HG03342 (cell line): ENCODE results near the gene PRMT5.
"Not testable (repeated sequence)": the region's sequence is repeated elsewhere in the genome, so short reads cannot be mapped to it uniquely, and the experiment has no call there.

ENCODE experiments used
- ATAC-seq: cut with Tn5 transposase; IDR thresholded peaks from one replicate; pipeline ENCODE4 v1.9.1; 2021; ENCODE audit warnings: mild to moderate bottlenecking, moderate library complexity; ENCODE audit not compliant: unreplicated experiment

PRMT5 gene

DNA sequence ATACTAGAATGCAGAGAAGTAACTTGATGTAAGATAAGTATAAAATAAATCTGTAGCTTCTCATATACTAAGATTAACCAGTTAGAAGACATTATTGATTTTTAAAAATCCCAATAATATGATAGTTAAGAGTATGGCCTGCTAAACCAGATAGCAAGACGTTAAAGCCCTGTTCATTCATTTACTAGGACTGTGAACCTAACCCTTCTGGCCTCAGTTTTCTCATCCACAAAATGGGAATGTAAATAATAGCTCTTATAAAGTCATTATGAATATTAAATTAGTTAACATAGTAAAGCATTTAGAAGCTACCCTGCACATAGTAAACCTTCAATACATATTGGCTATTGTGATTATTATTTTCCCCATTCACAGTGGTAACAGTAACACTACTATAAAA is 6.0 kb upstream of the PRMT5 start:
- no peak for ATAC-seq

GRCh38 chr14:22932146-22932545 is 3.0 kb upstream of the PRMT5 start:
- no peak for ATAC-seq

DNA sequence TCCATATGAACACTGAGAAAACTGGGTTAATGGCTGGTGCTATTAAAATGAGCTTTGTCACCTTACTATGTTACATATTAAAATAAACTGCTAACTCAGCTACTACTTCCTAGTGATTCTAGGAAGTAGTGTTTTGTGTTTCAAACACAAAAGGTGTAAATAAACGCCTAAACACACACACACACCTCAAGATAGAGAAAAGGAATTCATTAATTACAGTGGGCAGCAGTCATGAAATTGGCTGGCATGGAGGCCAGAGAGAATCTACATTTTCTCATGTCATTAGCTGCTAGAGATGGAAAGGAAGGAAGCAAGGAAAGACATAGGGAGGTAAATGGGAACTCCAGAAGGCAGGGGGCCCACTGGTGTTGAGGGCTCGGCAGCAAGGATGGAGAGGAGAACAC is 787 bp upstream of the PRMT5 start:
- no peak for ATAC-seq

DNA sequence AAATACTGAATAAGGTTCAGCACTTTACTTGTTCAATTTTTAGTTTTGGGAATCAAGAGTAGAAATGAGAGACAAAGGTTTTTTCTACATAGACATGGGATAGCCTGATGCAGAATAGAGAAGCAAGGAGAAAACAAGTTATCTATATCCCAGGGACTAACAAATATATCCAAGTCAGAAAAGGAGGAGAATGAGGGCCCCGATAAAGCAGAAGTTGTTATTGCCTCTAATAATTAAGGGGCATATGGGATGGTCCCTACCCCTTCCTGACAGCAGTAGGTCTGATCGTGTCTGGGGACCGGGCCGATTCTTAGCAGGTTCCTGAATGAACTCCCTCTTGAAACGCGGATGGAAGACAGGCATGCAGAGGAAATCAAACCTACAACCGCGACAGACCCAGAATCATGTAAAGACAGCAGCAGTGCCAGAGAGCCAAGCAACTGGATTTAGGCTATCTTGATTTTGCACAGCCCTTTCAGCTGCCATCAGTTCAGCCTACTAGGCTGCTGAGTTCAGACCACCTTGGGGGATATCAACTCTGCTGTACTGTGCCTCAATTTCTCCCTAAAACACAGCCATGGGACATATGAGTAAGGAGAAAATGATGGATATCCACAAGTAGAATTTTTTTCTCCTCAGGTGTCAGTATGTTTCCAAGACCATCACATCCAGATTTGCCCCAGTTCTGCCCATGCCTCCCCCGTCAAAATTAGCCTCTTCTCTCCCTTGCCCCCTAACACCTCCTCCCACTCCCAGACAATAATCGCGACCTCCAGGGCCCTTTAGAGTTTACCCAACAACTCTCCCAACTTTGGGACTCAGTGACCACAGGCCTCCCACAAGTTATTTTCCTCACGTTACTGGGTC is 706 bp downstream of the PRMT5 start:
- no peak for ATAC-seq

GRCh38 chr14:22926316-22926715 is 2.9 kb downstream of the PRMT5 start:
- no peak for ATAC-seq

DNA sequence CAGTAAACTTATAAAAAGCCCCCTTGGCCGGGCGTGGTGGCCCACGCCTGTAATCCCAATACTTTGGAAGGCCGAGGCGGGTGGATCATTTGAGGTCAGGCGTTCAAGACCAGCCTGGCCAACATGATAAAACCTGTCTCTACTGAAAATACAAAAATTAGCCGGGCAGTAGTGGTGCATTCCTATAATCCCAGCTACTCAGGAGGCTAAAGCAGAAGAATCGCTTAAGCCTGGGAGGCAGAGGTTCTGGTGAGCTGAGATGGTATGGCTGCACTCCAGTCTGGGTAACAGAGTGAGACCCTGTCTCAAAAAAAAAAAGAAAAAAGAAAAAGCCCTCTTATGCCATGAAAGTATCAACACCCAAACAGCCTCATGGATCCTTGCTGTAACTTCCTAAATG is 3.7 kb downstream of the PRMT5 start:
- no peak for ATAC-seq

- ATAC-seq: no peak
Measured at GRCh38 chr14:22923746-22924145, 5.4 kb downstream of the PRMT5 start.

DNA sequence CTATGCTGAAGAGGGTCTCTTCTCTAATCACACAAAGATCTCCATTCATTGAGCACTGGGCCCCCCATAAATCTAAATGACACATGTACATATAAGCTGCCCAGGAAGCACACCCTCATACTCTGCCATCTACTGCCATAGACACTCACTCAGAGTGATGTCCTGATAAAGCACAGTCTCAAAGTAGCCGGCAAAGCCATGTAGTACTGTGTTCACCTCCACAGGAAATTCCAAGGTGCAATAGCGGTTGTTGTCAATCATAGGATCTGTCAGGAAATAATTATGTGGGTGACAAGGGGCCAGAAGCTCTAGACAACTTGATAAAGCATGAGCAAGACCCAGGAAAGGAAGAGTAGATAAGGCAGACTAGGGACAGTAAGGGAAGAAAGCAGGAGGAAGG is 6.9 kb downstream of the PRMT5 start:
- ATAC-seq: no peak

- ATAC-seq: no peak
Measured at GRCh38 chr14:22920697-22921096, 8.5 kb downstream of the PRMT5 start.

DNA sequence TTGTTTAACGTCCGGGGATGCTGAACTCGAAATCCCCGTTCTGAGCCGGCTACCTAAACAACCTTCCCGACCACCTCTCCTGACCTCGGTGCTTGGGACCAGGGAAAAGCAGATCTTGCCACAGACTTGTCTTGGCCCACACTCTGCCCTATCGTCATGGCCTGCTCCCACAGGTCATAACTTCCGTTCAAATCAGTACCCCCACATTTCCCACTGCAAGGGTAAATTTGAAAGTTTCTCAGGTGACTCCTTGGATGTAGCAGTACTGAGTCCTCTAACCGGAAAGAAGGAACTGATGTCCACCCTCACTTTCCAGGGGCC is 9.6 kb downstream of the PRMT5 start:
- no peak for ATAC-seq

GRCh38 chr14:22918804-22919600 is 10.2 kb downstream of the PRMT5 start, which contains the start of gene RBM23:
RBM23 (minus strand) TSS chr14:22919149.
- peak; percentile 90 for ATAC-seq

DNA sequence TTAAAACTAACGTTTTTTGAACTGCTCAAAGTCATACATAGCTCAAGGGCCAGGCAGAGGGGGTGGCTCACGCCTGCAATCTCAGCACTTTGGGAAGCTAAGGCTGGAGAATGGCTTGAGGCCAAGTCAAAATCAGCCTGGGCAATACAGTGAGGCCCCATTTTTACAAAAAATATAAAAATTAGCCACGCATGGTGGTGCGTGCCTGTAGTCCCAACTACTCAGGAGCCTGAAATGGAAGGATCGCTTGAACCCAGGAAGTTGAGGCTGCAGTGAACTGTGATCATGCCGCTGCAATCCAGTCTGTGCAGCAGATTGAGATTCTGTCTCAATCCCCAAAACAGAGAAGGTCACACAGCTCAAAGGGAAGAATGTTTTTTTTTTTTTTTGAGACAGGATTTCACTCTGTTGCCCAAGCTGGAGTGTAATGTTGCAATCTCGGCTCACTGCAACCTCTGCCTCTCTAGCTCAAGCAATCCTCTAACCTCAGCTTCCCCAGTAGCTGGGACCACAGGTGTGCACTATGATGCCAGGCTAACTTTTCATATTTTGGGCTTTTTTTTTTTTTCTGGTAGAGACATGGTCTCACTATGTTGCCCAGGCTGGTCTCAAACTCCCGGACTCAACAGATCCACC is 13.2 kb downstream of the PRMT5 start:
- ATAC-seq: no peak

DNA sequence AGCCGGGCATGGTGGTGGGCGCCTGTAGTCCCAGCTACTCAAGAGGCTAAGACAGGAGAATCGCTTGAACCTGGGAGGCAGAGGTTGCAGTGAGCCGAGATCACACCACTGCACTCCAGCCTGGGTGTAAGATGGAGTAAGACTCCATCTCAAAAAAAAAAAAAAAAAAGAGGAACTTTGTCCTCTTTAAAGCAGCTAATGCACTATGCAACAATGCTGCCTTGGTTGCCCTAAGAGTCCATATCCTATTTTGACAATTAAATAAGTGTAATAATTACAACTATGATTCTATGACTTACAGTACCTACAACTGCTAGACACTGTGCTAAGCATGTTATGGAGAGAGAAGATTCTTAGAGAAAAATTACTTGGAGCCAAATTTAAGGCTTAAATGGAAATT is 14.3 kb downstream of the PRMT5 start:
- not testable (repeated sequence) for ATAC-seq

GRCh38 chr14:22910916-22911315 is 18.3 kb downstream of the PRMT5 start:
- ATAC-seq: no peak

DNA sequence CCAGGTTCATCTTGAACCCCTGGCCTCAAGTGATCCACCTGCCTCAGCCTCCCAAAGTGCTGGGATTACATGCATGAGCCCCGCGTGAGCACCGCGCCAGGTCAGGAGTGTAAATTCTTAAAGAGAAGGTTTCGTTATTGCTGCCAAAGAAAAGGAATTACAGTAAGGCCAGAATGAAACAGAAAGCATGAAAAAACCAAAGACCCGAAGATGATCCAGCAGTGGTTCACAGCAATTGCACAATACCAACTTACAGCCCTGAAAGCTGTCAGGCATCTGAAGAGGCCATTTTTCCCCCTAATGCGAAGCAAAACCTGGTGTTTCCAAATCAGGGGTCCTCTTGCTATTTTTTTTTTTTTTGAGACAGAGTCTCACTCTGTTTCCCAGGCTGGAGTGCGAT is 20.6 kb downstream of the PRMT5 start:
- no peak for ATAC-seq

- no peak for ATAC-seq
Measured at GRCh38 chr14:22907429-22907828, 21.7 kb downstream of the PRMT5 start.

DNA sequence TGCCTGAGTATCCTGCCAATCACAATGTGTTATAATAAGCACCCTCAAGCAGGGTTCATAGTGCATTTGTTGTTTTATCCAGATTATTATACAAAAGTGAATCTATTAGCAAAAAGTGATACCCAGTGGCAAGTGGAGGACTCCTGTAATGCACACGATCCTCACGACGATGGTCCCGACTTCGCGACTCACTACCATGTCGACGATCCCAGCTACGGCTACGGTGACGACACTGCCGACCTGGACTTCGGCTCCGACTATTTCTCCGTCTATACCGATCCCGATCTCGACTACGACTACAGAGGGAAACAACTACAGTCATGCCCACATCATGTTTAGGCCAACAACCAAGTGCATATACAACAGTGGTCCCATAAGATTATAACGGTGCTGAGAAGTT is 23.1 kb downstream of the PRMT5 start:
- ATAC-seq: no peak

DNA sequence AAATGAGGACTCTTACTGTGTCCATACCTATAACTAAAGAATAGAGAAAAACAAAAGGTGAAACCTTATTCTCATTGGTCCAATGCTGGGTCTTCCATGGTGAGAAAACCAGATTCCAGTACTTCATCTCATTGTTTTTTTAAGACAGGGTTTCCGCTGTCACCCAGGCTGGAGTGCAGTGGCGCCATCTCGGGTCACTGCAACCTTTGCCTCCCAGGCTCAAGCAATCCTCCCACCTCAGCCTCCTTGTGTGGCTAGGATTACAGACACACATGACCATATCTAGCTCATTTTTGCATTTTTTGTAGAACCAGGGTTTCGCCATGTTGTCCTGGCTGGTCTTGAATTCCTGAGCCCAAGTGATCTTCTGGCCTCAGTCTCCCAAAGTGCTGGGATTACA is 23.5 kb downstream of the PRMT5 start:
- ATAC-seq: no peak

DNA sequence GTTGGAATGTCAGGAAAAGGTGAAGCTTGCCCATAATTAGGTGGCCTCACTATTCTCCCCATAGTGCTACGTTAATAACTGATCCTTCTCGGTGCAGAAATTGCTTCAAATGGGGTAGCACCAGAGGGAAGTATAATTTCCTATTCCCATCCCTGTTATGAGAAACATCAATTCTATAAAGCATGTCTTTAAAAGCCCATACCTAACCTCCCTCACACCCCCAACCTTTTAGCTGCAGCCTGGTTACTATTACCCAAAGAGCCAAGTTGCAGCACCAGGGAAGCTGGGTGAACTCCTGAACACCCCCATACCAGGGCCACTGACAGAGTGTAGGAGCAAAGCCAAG is 25.5 kb downstream of the PRMT5 start:
- no peak for ATAC-seq

GRCh38 chr14:22901799-22902198 is 27.4 kb downstream of the PRMT5 start:
- ATAC-seq: no peak

GRCh38 chr14:22900081-22900799 is 28.9 kb downstream of the PRMT5 start:
- peak; percentile 52 for ATAC-seq
